H1 (cell line): ENCODE measurements around the gene KLF16. TPM values are rescaled to one million over a fixed set of nuclear protein-coding genes. Genes with fewer than 3 reads are reported as not detected.

Source experiments
- CTCF ChIA-PET: fragments of 300-600 bp; sonication (Branson Sonifier 250); formaldehyde crosslinking; loops from one replicate; lab custom pipeline; 2021; ENCODE audit not compliant: partially characterized antibody; lab: Charles Lee
- POLR2A ChIA-PET: fragments of 300-600 bp; sonication (Branson Sonifier 250); formaldehyde crosslinking; loops from one replicate; lab custom pipeline; 2021; ENCODE audit warnings: inconsistent platforms; ENCODE audit not compliant: partially characterized antibody; lab: Charles Lee
- DNase-seq, 2 experiments: peaks; one replicate each; pipeline versions ENCODE4 v3.0.0 to v3.0.0-alpha.2; 2010 to 2022; ENCODE audit warnings: low spot score in 2 of 2, low read depth in 1 of 2, mixed read lengths in 1 of 2
- FAIRE-seq: peaks from 2 replicates; lab custom pipeline; 2011; peaks lifted over from hg19 to GRCh38; lab: Jason Lieb, UNC
- H2AFZ ChIP-seq: 2 replicates; pipeline ENCODE4 v1.8.1; 2012; ENCODE audit warnings: low read length, inconsistent platforms
- H2AK5ac ChIP-seq: 2 replicates; pipeline ENCODE4 v1.6.1; 2013; ENCODE audit warnings: low read depth, low read length
- H2BK120ac ChIP-seq: replicated peaks from 2 replicates; pipeline ENCODE3; 2013; ENCODE audit warnings: low read depth, low read length, inconsistent platforms
- H2BK12ac ChIP-seq: 2 replicates; pipeline ENCODE4 v1.6.1; 2013; ENCODE audit warnings: low read depth, low read length
- H2BK15ac ChIP-seq: 2 replicates; pipeline ENCODE4 v1.6.1; 2013; ENCODE audit warnings: low read length
- H2BK20ac ChIP-seq: 2 replicates; pipeline ENCODE4 v1.6.1; 2013; ENCODE audit warnings: low read length
- H2BK5ac ChIP-seq: 2 replicates; pipeline ENCODE4 v1.6.1; 2013; ENCODE audit warnings: low read depth, low read length
- H3K14ac ChIP-seq: 2 replicates; pipeline ENCODE4 v1.6.1; 2013; ENCODE audit warnings: inconsistent platforms; ENCODE audit not compliant: insufficient read length
- H3K18ac ChIP-seq: 2 replicates; pipeline ENCODE4 v1.6.1; 2013; ENCODE audit warnings: low read length; ENCODE audit errors: extremely low read depth
- H3K23ac ChIP-seq: 2 replicates; pipeline ENCODE4 v1.6.1; 2013; ENCODE audit warnings: inconsistent platforms; ENCODE audit not compliant: insufficient read length
- H3K23me2 ChIP-seq: 2 replicates; pipeline ENCODE4 v1.6.1; 2013; ENCODE audit warnings: low read depth, low read length
- H3K27ac ChIP-seq: 2 replicates; pipeline ENCODE4 v1.6.1; 2011; ENCODE audit warnings: low read depth, low read length, inconsistent platforms
- H3K27me3 ChIP-seq, 4 experiments: replicated peaks in 1 of 4; 1 replicate in 1 of 4; 2 replicates in 3 of 4; pipeline versions ENCODE4 v1.6.1 to v1.8.1; 2011 to 2013; ENCODE audit warnings: low read length in 3 of 4, mild to moderate bottlenecking in 3 of 4, inconsistent platforms in 2 of 4, mixed read lengths in 2 of 4, moderate library complexity in 1 of 4; ENCODE audit not compliant: control insufficient read depth in 3 of 4, insufficient read depth in 3 of 4; ENCODE audit errors: extremely low read depth in 1 of 4
- H3K36me3 ChIP-seq, 4 experiments: 2 replicates each; pipeline versions ENCODE4 v1.6.1 to v1.8.1; 2011 to 2013; ENCODE audit warnings: mild to moderate bottlenecking in 4 of 4, low read length in 3 of 4, moderate library complexity in 2 of 4, control low read depth in 1 of 4, inconsistent platforms in 1 of 4; ENCODE audit not compliant: insufficient read depth in 4 of 4, control insufficient read depth in 2 of 4
- H3K4ac ChIP-seq: replicated peaks from 2 replicates; pipeline ENCODE3; 2013; ENCODE audit warnings: low read length, low read depth, mixed read lengths, inconsistent platforms; ENCODE audit not compliant: insufficient read length
- H3K4me1 ChIP-seq, 4 experiments: replicated peaks in 1 of 4; 1 replicate in 1 of 4; 2 replicates in 3 of 4; pipeline versions ENCODE4 v1.6.1 to v1.8.1; 2011 to 2013; ENCODE audit warnings: low read length in 3 of 4, inconsistent platforms in 2 of 4, mixed read lengths in 1 of 4; ENCODE audit not compliant: insufficient read depth in 4 of 4, control insufficient read depth in 3 of 4
- H3K4me2 ChIP-seq, 2 experiments: 2 replicates each; pipeline versions ENCODE4 v1.6.1 to v1.8.1; 2011 to 2013; ENCODE audit warnings: low read depth in 2 of 2, low read length in 2 of 2, control low read depth in 1 of 2, inconsistent platforms in 1 of 2, mild to moderate bottlenecking in 1 of 2; ENCODE audit not compliant: insufficient read depth in 1 of 2
- H3K4me3 ChIP-seq, 4 experiments: fragments of 200-600, 300-600 bp in 1 of 4; sonication (generic), shearing (Covaris generic), sonication (Bioruptor Twin) in 1 of 4; 2 replicates each; pipeline versions ENCODE4 v1.5.1 to v1.8.1; 2011 to 2016; ENCODE audit warnings: low read length in 4 of 4, low read depth in 3 of 4, control low read depth in 2 of 4, inconsistent platforms in 2 of 4, mild to moderate bottlenecking in 2 of 4, mixed read lengths in 1 of 4, moderate library complexity in 1 of 4; ENCODE audit not compliant: insufficient read depth in 2 of 4; ENCODE audit errors: extremely low read depth in 1 of 4
- H3K56ac ChIP-seq: replicated peaks from 2 replicates; pipeline ENCODE3; 2013; ENCODE audit warnings: low read depth, mild to moderate bottlenecking, mixed read lengths, low read length, inconsistent platforms; ENCODE audit not compliant: insufficient read length
- H3K79me1 ChIP-seq: 2 replicates; pipeline ENCODE4 v1.6.1; 2013; ENCODE audit warnings: low read depth, low read length, control low read depth
- H3K79me2 ChIP-seq, 2 experiments: 2 replicates each; pipeline versions ENCODE4 v1.6.1 to v1.8.1; 2012 to 2013; ENCODE audit warnings: low read length in 2 of 2, mild to moderate bottlenecking in 2 of 2, inconsistent platforms in 1 of 2; ENCODE audit not compliant: insufficient read depth in 2 of 2, control insufficient read depth in 1 of 2
- H3K9ac ChIP-seq, 4 experiments: replicated peaks in 1 of 4; 1 replicate in 1 of 4; 2 replicates in 3 of 4; pipeline versions ENCODE4 v1.6.1 to v1.8.1; 2011 to 2013; ENCODE audit warnings: low read depth in 3 of 4, low read length in 3 of 4, control low read depth in 2 of 4, mild to moderate bottlenecking in 2 of 4, moderate library complexity in 2 of 4, inconsistent platforms in 1 of 4; ENCODE audit errors: extremely low read depth in 1 of 4
- H3K9me3 ChIP-seq, 2 experiments: 2 replicates each; pipeline versions ENCODE4 v1.6.1 to v1.8.1; 2012 to 2013; ENCODE audit warnings: mild to moderate bottlenecking in 2 of 2, moderate library complexity in 2 of 2, control low read depth in 1 of 2, inconsistent platforms in 1 of 2, low read depth in 1 of 2, low read length in 1 of 2, mixed read lengths in 1 of 2; ENCODE audit not compliant: insufficient read depth in 2 of 2
- H4K20me1 ChIP-seq, 2 experiments: replicated peaks in 1 of 2; 2 replicates each; pipeline versions ENCODE3 to v1.8.1; 2011 to 2013; ENCODE audit warnings: inconsistent platforms in 2 of 2, low read length in 2 of 2, mild to moderate bottlenecking in 1 of 2; ENCODE audit not compliant: insufficient read depth in 2 of 2, control insufficient read depth in 1 of 2
- H4K5ac ChIP-seq: 2 replicates; pipeline ENCODE4 v1.6.1; 2013; ENCODE audit warnings: low read length, low read depth, mixed read lengths, inconsistent platforms; ENCODE audit not compliant: insufficient read length
- H4K8ac ChIP-seq: 2 replicates; pipeline ENCODE4 v1.8.0; 2013; ENCODE audit warnings: mild to moderate bottlenecking, moderate library complexity, low read length, inconsistent platforms; ENCODE audit not compliant: insufficient read depth; ENCODE audit errors: extremely low read depth
- H4K91ac ChIP-seq: replicated peaks from 2 replicates; pipeline ENCODE3; 2013; ENCODE audit warnings: low read length, mixed read lengths, inconsistent platforms; ENCODE audit not compliant: insufficient read length
- BRCA1 ChIP-seq: IDR thresholded peaks from 2 replicates; pipeline ENCODE4 v1.6.1; 2012; ENCODE audit warnings: low read depth, low read length, improper control_type of control experiment
- CEBPB ChIP-seq: IDR thresholded peaks from 2 replicates; pipeline ENCODE4 v1.6.1; 2012; ENCODE audit warnings: low read depth, low read length
- CHD1 ChIP-seq: IDR thresholded peaks from 2 replicates; pipeline ENCODE4 v1.6.1; 2012; ENCODE audit warnings: low read depth, low read length, improper control_type of control experiment
- EP300 ChIP-seq, 2 experiments: IDR thresholded peaks; 1 replicate in 1 of 2; 2 replicates in 1 of 2; pipeline ENCODE4 v1.6.1; 2011 to 2012; ENCODE audit warnings: low read depth in 2 of 2, low read length in 2 of 2, mild to moderate bottlenecking in 2 of 2, borderline replicate concordance in 1 of 2, inconsistent platforms in 1 of 2, moderate library complexity in 1 of 2
- EZH2 ChIP-seq: fragments of 200-600 bp; sonication (generic); IDR thresholded peaks from 2 replicates; pipeline ENCODE4 v1.7.1; 2012; ENCODE audit warnings: low read depth, mild to moderate bottlenecking, moderate library complexity, low read length, inconsistent platforms; ENCODE audit not compliant: severe bottlenecking
- GTF2F1 ChIP-seq: IDR thresholded peaks from 2 replicates; pipeline ENCODE4 v1.6.1; 2012; ENCODE audit warnings: low read depth, low read length, improper control_type of control experiment, borderline replicate concordance
- JUND ChIP-seq: IDR thresholded peaks from 2 replicates; pipeline ENCODE4 v1.6.1; 2011; ENCODE audit warnings: mild to moderate bottlenecking, improper control_type of control experiment, low read length
- KDM1A ChIP-seq: fragments of 200-600, 300-600 bp; sonication (generic); IDR thresholded peaks from 2 replicates; pipeline ENCODE4 v1.7.1; 2016; ENCODE audit warnings: mild to moderate bottlenecking, low read length, borderline replicate concordance
- POLR2A ChIP-seq, 2 experiments: IDR thresholded peaks; 1 replicate in 1 of 2; 2 replicates in 1 of 2; pipeline ENCODE4 v1.6.1; 2011; ENCODE audit warnings: low read depth in 2 of 2, low read length in 2 of 2, mild to moderate bottlenecking in 2 of 2; ENCODE audit errors: control extremely low read depth in 1 of 2
- POU5F1 ChIP-seq: IDR thresholded peaks from 2 replicates; pipeline ENCODE4 v1.6.1; 2011; ENCODE audit warnings: low read depth, mild to moderate bottlenecking, low read length, moderate library complexity
- SIRT6 ChIP-seq: IDR thresholded peaks from one replicate; pipeline ENCODE4 v1.7.1; 2012; ENCODE audit warnings: low read length, inconsistent platforms
- SIX5 ChIP-seq: IDR thresholded peaks from 2 replicates; pipeline ENCODE4 v1.6.1; 2011; ENCODE audit warnings: mild to moderate bottlenecking, low read depth, low read length
- SP2 ChIP-seq: IDR thresholded peaks from 2 replicates; pipeline ENCODE4 v1.6.1; 2012; ENCODE audit warnings: mild to moderate bottlenecking, low read length, inconsistent platforms
- SRF ChIP-seq: IDR thresholded peaks from 2 replicates; pipeline ENCODE4 v1.6.1; 2011; ENCODE audit warnings: mild to moderate bottlenecking, low read depth, low read length, moderate library complexity
- ZNF274 ChIP-seq: IDR thresholded peaks from 2 replicates; pipeline ENCODE4 v1.7.0; 2012; ENCODE audit warnings: low read length, borderline replicate concordance; ENCODE audit errors: extremely low read depth
- WGBS, 2 experiments: shearing (Covaris generic) in 1 of 2; methylation state at CpG; one replicate each; pipeline versions ENCODE4 v1.1.6 to v1.1.7; 2013 to 2015; ENCODE audit warnings: low lambda C conversion rate in 2 of 2, mixed read lengths in 2 of 2, inconsistent platforms in 1 of 2, low coverage in 1 of 2, missing lambda C conversion rate in 1 of 2; ENCODE audit not compliant: insufficient replicate concordance in 2 of 2, insufficient coverage in 1 of 2, insufficient read length in 1 of 2; ENCODE audit errors: extremely low coverage in 1 of 2, missing lambda C conversion rate in 1 of 2; 5-methylcytosine and 5-hydroxymethylcytosine counted together
- polyA plus RNA-seq, 7 experiments: library from polyadenylated mRNA; depleted of rRNA in 3 of 7; stranded (reverse) in 5 of 7; unstranded in 2 of 7; fragments of >200 nt in 5 of 7; fragments of 200-250 nt in 2 of 7; gene quantifications; 1 replicate in 5 of 7; 2 replicates in 1 of 7; 4 replicates in 1 of 7; pipeline versions ENCODE4 v1.2.1 to v1.2.3, GENCODE V29; 2011 to 2013; ENCODE audit warnings: missing spikeins in 2 of 7, mixed read lengths in 2 of 7
- total RNA-seq: library from RNA; stranded (reverse); fragmentation: NEBNext Ultra II Directional; extraction: Animal tissue kit (Norgen Biotek cat#: 25700); gene quantifications from 2 replicates; pipeline ENCODE4 v1.2.1, GENCODE V29; 2021

Gene KLF16
- total and polyA plus RNA-seq, 2 of the 8 experiments (the other 6 are each of a cell fraction or from before 2014, with no cell fraction given): 14.3 to 45.9 TPM

GRCh38 chr19:1817553-1818179, 45.7 kb downstream of the KLF16 start:
- H2AFZ ChIP-seq: no peak overlapping the region
- no peak overlapping the region for H2AK5ac ChIP-seq
- H4K8ac ChIP-seq: no peak overlapping the region
- H3K4me2 ChIP-seq: no peak overlapping the region
- H3K27me3 ChIP-seq: no peaks in the 10 kb centered on the region
- FAIRE-seq: no peak
- no peak overlapping the region for H4K91ac ChIP-seq
- POLR2A ChIA-PET: no interaction called here
- H3K79me2 ChIP-seq: no peaks in the 10 kb centered on the region
- no peak overlapping the region for H3K23ac ChIP-seq
- no peaks in the 10 kb centered on the region for H3K79me1 ChIP-seq
- no peak overlapping the region for H3K14ac ChIP-seq
- peaks cover 2% of the 10 kb centered on the region for H3K23me2 ChIP-seq
- no peak overlapping the region for H2BK12ac ChIP-seq
- H4K20me1 ChIP-seq: peaks cover 2 to 10% of the 10 kb centered on the region in 2 experiments
- no peak overlapping the region for H3K27ac ChIP-seq
- DNase-seq: no peak
- H3K56ac ChIP-seq: no peak overlapping the region
- H3K18ac ChIP-seq: no peak overlapping the region
- 93% methylated on average over 23 of the region's 25 CpGs; no CpG with 5 or more reads in 1 of the 2 experiments for WGBS, 2 experiments
- H4K5ac ChIP-seq: no peak overlapping the region
- H3K4me3 ChIP-seq: no peak overlapping the region
- H2BK15ac ChIP-seq: no peak overlapping the region
- H2BK20ac ChIP-seq: no peak overlapping the region
- H3K36me3 ChIP-seq: peaks cover 8 to 48% (median 15%) of the 10 kb centered on the region in 4 experiments; a peak in 7 of 8 replicates
- no peak overlapping the region for H2BK5ac ChIP-seq
- no peak overlapping the region for H3K4ac ChIP-seq
- H3K9me3 ChIP-seq: no peaks in the 10 kb centered on the region
- H3K4me1 ChIP-seq: peaks cover 0 to 2% (median 0%) of the 10 kb centered on the region in 4 experiments; a peak in 3 of 7 replicates
- H3K9ac ChIP-seq: no peak overlapping the region; a peak in 1 of 7 replicates
- no peak overlapping the region for H2BK120ac ChIP-seq
- CTCF ChIA-PET: interaction anchor here (1.0 to 16.5 kb wide), 5 partner anchors 8 to 36 kb away, joined by 3 to 228 read pairs (median 5); no protein-coding TSS in a partner anchor
- no peak for TF ChIP-seq CEBPB
- TF ChIP-seq SRF: no peak
- TF ChIP-seq EP300 (IDR thresholded peaks at IDR 0.05; ENCODE audit: borderline replicate concordance in 1 of 2, low read depth in 2 of 2, low read length in 2 of 2): no peak
- no peak for TF ChIP-seq SIRT6
- no peak for TF ChIP-seq JUND
- no peak for TF ChIP-seq SP2
- TF ChIP-seq SIX5: no peak
- no peak for TF ChIP-seq GTF2F1
- no peak for TF ChIP-seq CHD1
- TF ChIP-seq ZNF274: no peak
- no peak for TF ChIP-seq POU5F1
- no peak for TF ChIP-seq KDM1A
- no peak for TF ChIP-seq BRCA1
- TF ChIP-seq EZH2: no peak
- no peak for TF ChIP-seq POLR2A (IDR thresholded peaks at IDR 0.05; ENCODE audit: control extremely low read depth in 1 of 2, low read depth in 2 of 2, low read length in 2 of 2)
